ENCODE data around the gene DPT. TPM values are rescaled to one million over a fixed set of nuclear protein-coding genes. Genes with fewer than 3 reads are reported as not detected.
A peak's percentile ranks its signal among the peaks of the same experiment; 100 is the strongest.
"Not testable (repeated sequence)": the region's sequence is repeated elsewhere in the genome, so short reads cannot be mapped to it uniquely, and the experiment has no call there.

DPT gene
- total RNA-seq: 35.3 TPM
- long read RNA-seq, transcript DPT-201 (4 exons, 1,786 nt): major isoform, 89 of 94 reads
- long read RNA-seq, partial matches to known transcripts: 2 of 94 reads
- long read RNA-seq, other reads (novel, unspliced or antisense): 3 of 94 reads

DNA sequence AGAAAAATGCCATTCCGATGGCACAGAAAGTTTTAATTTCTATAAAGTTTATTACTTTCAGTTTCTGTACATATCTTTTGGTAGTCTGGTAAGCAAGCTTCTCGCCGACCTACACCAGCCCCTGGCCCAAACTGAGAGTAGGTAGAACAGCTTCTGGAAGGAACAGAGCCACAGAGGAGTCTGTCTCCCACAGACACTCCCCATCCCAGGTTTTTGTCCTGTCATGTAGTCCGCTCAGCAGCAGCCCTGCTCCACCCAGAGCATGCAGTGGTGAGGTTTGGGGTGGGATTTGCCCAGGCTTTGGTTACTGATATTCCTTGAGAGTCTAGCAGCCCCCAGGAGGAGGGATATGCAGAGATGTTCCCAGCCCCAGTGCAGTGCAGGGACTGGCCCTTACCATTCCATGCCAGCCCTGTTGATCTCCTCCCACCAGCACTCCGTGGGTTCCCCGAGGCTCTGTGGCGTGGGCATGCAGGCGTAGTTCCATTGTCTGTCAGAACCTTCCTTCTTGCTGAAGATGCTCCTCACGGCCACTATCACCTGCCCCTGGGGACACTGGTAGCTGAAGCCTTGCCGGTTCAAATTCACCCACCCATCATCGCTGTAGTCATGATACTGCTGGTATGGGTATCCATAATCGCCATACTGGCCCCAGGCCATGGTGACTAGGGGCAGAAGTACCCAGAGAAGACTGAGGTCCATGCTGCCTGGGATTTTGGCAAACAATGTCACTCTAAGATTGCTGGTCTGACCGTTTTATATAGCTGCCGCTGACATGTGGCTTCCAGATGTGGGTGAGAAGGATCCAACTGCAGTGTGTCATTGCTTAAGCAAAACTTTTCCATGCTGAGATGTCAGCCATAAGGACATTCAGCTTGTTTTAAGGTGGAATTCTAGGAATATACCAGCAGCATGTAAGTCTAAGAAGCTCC, at the start of gene DPT:
TSS of gene DPT (minus strand) at position 734 of the 932 bp plus-strand sequence. CDS start at position 702, 32 bp downstream.
- peak; percentile 87 for ATAC-seq
- intact Hi-C loops (cut with micrococcal nuclease): no loop called here
- peak; percentile 49 for DNase-seq

DNA sequence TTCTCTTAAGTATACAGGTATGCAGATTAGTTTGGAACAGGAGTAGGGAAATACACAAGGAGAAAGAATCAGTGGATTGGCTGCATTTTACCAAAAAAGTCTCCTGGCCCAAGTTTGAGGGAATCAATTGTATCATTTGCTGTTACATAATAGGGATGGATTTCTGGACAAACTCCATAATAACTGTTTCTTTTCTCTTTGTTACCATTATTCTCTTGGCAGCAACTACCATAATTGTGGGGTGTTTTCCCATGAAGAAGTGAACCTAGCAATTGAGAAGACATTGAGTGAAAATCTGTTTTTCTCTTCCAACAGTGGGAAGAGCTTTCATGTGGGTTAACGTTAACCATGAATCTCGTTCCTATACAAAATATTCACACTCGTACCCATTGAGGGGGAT, 46.4 kb upstream of the DPT start:
- ATAC-seq (no peak), DNase-seq (no peak)
- intact Hi-C loops (cut with micrococcal nuclease): no loop called here

DNA sequence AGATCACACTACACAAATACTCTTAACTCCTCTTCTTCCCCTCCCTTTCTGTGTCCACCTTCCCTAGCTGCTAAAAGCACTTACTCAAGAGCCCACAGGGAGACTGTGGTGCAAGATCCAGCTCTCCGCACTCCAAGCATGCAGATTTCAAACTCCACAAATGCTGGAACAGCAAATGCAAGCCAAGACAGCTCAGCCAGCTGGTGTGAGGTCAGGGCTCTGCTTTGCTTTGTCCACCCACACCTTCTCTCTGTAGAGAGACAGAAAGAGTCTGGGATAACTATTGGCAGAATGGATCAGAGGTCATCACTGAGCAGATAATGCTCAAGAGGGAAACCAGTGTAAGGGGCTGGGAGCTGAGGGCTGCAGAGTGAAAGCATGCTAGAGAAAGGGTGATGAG, 45.2 kb upstream of the DPT start:
- peak; percentile 99 for ATAC-seq
- intact Hi-C loops (cut with micrococcal nuclease): no loop called here
- DNase-seq: peak; percentile 77

DNA sequence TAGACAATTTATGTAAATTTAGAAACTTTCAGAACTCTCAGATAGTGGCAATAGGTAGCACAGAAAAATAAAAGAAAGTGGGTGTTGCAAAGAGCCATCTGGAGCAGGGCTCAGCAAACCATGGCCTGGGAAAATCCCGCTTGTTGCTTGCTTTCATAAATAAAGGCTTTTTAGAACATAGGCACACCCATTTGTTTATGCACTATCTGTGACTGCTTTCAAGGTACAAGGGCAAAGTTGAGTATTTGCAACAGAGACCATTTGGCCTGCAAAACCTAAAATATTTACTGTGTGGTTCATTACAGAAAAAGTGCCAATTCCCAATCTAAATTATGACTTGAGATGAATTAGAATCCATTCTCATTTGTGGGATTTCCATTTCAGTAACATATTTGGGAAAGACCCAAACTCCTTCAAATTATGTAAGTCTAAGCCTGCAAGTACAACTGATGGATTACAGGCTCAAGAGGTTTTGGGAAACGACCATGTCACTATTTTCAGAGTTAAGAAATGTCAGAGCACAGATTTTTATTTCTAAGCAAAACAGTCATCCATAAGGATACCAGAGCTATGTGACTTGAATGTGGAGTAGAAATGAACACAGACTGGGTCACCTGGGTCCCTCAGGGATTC, 43.5 kb upstream of the DPT start:
- no peak for DNase-seq
- intact Hi-C loops (cut with micrococcal nuclease): no loop called here
- ATAC-seq: no peak

DNA sequence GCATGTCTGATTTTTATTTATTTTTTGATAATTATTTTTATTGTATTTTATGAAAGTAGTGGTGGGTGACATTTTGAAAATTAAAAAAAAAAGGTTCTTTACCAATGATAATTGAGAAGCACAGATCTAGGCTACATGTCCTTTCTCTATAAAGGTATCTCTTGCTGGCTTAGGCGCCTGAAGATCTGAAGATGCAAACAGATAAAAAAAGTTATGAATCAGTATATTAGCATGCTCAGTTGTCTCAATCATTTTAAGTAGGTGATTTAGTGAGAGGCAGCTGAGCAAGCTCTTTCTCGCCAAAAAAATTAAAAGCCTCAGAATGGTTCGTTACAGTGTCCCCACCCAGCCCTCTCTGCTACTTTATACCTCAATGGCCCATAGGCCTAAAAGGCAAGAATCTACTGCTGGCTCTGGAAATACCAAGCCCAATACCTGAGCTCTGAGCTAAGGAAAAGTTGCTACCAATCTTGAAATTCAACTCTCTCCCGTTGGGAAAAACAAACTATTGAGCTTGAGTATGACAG, 42.2 kb upstream of the DPT start:
- ATAC-seq (no peak), DNase-seq (no peak)
- intact Hi-C loops (cut with micrococcal nuclease): no loop called here

DNA sequence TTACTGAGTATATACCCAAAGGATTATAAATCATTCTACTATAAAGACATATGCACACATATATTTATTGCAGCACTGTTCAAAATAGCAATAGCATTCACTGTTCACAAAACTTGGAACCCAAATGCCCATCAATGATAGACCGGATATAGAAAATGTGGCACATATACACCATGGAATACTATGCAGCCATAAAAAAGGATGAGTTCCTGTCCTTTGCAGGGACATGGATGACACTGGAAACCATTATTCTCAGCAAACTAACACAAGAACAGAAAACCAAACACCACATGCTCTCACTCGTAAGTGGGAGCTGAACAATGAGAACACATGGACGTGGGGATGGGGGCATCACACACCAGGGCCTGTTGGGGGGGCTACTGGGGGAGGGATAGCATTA, 40.9 kb upstream of the DPT start:
- ATAC-seq; DNase-seq; intact Hi-C loops (cut with micrococcal nuclease): not testable (repeated sequence)

DNA sequence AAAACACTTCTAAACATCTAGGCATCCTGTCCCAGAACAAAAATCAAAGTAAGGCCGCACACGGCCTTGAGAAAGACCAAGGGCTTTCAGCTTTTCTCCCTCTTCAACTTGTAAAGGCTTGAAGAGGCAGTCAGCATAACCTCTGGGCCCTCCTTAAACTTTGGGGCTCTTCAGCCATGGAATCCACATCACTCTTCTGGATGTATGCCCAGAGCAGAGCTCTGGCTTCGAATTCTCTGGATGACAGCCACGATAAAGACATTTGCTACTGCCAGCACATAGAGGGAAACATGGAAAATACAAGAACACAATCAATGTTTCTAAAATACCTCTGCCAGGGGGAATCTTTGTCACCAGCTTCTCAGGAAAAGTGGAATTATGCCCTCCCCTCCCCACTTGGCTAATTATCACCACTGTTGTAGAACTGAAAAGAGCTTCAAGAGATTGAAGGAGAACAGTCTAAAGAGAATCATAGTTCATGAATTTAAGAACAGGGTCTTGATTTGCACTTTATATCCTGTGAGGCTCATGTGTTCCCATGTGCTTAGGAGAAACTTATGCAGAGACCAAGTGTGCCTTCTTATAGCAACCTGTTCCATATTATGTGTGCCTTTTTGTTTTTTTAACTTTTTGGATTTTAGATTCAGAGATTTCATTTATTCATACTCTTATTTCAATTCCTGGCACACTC, 39.0 kb upstream of the DPT start:
- DNase-seq (peak; percentile 29), ATAC-seq (peak; percentile 96)

DNA sequence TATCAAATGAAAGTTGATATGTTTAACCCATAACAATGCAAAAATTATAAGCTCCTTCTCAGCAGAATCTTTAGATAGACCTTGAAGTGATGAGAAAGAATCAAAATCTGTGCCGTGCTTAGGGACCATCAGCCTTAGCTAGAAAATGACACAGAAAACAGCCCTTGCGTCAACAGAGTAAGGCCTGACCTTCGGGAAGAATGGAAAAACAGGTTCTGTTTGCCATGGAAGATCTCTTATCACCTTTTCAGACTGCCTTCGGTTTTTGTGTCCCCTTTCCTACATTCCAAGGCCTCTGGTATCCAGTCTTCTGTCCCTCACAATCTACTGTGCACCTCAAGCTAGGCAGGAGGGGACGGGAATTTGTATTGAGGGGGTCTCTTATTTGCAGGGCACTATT, 37.6 kb upstream of the DPT start:
- ATAC-seq (no peak), DNase-seq (no peak)
- intact Hi-C loops (cut with micrococcal nuclease): no loop called here

More for the DNA sequence above, 39.0 kb upstream of the DPT start:
- intact Hi-C loops (cut with micrococcal nuclease): no loop called here

DNA sequence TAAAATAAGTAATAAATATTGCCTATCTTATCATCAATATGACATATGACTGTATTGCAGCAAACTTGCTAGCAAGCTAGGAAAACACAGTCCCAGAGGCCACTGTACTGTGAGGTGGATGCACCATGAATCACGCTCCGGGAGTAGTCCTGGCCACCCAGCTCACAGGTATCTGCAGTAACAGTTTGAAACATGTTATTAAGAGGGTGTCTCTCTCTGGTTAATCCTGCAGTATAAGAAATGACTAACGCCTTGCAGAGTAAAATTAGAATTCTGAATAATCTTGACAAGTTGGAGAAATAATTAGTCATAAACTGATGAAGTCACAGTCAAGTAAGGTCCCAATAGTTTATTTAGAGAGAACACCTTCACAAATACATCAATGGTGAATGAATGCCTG, 34.0 kb upstream of the DPT start:
- no peak for ATAC-seq
- no peak for DNase-seq
- intact Hi-C loops (cut with micrococcal nuclease): no loop called here

DNA sequence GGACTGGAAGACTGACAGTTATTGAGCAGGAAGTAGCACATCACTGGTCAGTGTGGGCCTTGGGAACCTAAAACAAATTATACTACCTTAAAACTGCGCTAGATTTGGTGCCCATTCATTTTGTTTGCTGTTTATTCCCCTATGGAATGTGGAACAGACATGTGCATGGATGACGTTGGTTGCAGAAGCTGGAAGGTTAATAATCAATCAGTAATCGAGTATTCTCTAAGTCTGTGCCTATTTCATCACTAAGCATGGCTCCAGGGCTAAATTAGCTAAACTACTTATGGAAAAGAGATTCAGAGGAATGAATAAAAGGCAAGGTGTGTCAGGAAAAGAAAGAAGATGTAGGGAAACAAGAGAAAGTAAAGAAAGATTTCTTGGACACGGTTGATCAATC, 33.5 kb upstream of the DPT start:
- ATAC-seq (no peak), DNase-seq (no peak)
- intact Hi-C loops (cut with micrococcal nuclease): no loop called here

DNA sequence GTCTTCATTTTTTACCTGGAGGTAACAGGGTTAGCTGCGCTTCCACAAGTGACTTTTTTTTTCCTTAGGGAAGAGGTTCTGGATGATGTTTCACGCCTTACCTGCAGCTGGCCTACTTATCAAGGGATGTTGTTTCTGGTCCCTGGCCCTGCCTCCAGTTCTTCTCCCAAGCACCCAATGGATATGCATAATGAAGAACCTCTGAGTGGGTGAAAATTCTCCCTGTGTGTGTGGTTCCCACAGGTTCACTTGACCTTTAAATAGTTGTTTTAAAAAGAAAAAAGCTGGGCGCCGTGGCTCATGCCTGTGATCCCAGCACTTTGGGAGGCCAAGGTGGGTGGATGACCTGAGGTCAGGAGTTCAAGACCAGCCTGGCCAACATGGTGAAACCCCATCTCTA, 31.8 kb upstream of the DPT start:
- intact Hi-C loops (cut with micrococcal nuclease): no loop called here
- ATAC-seq: no peak

DNA sequence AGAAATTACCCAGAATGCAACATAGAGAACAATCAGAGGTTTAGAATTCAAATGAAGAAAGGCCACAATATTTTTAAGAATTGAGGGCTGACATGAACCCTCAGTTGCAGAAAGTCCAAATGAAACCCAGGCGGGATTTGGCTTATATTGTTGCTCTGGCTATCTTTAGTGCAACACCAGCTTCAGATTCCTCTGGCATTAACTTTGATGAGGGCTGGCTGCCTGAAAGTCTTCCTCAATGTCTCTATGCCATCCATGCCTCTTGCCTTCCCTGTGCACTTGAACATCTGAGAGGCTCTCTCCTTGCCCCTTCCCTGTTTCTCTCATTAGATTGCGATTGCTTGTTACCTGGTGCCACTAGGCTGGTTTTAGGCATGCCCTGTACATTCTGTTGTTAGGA, 31.2 kb upstream of the DPT start:
- intact Hi-C loops (cut with micrococcal nuclease): no loop called here
- ATAC-seq (peak; percentile 71), DNase-seq (no peak)

More for the DNA sequence above, 31.8 kb upstream of the DPT start:
- no peak for DNase-seq

DNA sequence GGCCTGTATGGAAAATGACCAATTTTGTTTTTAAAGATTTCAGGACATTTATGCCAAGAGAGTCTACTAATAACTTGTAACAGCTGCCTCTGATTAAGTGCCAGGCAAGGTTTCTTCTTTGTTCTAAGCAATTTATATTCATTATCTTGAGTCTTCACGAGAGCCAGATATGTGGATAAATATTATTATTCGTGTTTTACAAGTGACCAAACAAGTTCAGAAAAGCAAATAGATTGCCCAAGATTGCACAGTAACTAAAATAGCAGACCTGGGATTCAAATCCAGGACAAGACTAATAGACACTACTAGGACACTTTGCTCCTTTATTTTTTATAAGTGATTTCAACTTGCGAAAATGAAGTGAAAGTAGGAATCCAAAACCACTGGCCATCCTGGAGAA, 30.1 kb upstream of the DPT start:
- no peak for DNase-seq
- intact Hi-C loops (cut with micrococcal nuclease): no loop called here

DNA sequence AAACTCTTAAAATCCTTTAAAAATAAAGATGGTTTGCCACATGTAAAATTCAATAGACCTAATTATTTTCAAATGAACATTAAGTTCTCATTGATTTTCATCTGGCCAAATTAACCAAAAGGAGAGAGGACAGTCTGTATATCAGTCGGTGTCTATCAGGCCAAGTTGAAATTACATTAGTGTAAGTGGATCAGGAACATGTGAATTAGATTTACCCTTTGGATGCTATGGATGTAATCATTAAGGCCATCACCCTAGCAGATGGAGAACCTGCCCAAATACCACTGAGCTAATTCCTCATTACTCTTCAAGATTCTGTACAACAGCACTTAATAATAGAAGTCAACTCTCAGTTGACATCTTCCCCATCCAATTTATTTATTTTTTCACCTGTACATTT, 29.5 kb upstream of the DPT start:
- ATAC-seq: no peak

More for the DNA sequence above, 30.1 kb upstream of the DPT start:
- ATAC-seq: no peak

DNA sequence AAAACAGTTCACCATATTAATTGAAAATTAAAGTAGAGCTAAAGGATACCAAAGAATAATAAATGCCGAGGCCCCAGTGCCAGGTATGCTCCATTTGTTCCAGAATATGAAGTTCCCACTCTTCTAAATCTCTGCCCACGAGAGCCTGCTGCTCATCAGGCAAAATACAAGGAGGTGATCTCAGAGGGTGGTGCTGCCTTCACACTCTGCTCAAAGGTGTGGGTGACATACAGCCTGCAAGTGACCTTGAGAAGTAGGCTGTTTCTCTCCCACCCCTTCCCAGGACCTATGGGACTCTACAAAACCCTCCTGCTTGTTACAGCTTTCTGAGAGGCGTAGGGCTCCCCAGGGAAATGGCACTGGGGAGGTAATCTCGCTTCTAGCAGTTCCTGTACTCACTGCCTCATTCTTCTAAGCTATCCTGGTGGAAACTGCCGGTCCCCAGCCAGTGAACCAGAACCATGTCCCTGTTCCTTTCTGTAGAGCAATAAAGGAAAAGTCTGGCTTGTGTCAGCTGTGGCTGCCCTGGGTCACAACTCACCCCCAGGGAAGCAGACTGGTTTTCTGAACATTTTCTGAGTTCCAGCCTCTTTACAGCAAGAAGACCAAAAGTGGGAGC, 26.9 kb upstream of the DPT start:
- ATAC-seq (peak; percentile 48), DNase-seq (no peak)
- intact Hi-C loops (cut with micrococcal nuclease): no loop called here

More for the DNA sequence above, 29.5 kb upstream of the DPT start:
- intact Hi-C loops (cut with micrococcal nuclease): no loop called here
- no peak for DNase-seq

DNA sequence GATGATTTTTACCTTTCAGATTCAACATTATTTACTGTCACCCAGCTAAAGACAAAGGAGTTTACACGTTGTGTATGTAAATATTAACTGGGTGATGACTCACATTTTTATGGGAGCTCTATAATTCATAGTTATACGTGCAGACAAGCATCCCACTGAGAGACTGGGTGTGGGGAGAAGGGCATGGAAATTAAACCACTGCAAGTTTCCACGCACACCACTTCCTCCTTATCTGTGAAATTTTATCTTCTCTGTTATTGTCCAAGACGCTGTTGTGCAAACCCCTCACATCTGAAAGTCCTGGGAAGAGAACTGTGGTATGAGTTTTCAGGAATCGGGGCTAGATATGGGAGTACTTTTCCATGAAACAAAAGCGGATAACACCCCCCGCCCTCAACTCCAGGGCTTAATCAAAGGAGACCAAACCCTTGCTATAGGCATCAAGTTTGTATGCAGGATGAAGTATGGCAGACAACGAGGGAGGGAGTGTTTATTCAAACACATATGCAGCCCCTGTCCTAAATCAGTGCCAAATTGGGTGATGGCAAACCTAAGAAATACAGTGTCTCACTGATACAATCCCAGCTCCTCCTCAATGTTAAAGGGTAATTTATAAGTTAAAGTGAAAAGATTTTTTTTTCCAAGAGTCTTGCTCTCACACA, 23.3 kb upstream of the DPT start:
- intact Hi-C loops (cut with micrococcal nuclease): no loop called here
- ATAC-seq: no peak
- DNase-seq: no peak

DNA sequence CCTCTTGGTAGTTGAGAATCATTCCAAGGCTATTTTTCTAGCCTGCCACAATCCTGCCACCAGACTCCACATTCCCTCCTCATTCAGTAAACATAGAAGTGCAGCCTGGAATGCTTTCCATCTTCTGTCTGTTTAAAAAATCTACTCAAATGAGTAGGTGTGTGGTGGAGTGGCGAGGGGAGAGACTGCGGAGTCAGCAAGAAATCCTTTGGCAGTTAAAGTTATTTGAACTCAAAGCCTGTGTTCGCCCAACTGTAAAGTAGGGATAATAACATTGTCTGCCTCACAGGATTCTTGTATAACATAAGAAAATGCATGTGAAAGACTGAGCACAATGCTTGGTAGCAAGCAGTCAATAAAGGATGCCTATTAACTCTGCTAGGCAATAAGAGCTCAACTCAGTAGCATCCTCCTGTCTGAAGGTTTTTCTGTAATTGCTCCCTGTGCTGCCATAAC, 22.2 kb upstream of the DPT start:
- intact Hi-C loops (cut with micrococcal nuclease): no loop called here
- ATAC-seq: no peak
- no peak for DNase-seq

DNA sequence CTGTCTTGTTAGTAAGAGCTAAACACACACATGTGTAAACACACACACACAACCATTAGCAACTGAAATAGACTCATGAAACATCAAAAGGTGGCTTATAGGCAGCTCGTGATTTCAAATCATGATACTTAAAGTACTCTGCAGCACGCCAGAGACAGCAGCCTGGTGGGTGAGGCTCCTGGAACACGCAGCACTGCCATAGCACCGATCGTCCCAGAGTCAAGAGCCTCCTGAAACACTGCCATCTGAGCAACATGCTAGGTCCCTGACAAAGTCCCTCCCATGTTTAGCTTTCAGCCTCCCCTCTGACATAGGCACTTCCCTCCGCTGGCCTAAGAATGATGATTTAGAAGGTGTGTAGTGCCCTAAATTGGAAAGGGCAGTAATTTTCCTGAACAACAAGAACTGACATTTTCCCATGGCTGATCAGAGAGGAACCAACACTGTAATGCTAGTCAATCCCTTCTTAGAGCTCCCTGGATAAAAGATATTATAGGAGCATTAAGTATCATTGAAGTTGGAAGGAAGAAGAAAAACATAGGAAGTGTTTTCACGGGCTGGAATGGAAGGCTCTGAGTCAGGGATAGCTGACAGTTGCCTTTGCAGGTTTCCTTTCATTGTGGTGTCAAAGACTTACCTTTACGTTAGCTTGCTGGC, 14.1 kb upstream of the DPT start:
- intact Hi-C loops (cut with micrococcal nuclease): no loop called here
- ATAC-seq: peak; percentile 93
- DNase-seq: peak; percentile 39
